GM11168 (cell line): ENCODE data around the gene PTPRM.

Experiments used
- in situ Hi-C: fragments of 300-500 bp; cut with MboI; formaldehyde crosslinking; loops from one replicate; pipeline ENCODE4 v1.12.0; 2022; ENCODE audit warnings: low sequenced_read_pairs; ENCODE audit not compliant: unreplicated experiment

The PTPRM gene

GRCh38 chr18:7663366-7664312, 96.5 kb downstream of the PTPRM start:
- in situ Hi-C loops, result no loop called here

- in situ Hi-C loops, result no loop called here
Observed at GRCh38 chr18:7666195-7666776, 99.2 kb downstream of the PTPRM start.

GRCh38 chr18:7668392-7668791, 101.3 kb downstream of the PTPRM start:
- in situ Hi-C loops, result no loop called here

GRCh38 chr18:7669361-7669760, 102.2 kb downstream of the PTPRM start:
- in situ Hi-C loops, result no loop called here

GRCh38 chr18:7671105-7671504, 104.0 kb downstream of the PTPRM start:
- in situ Hi-C loops, result no loop called here

- in situ Hi-C loops, result no loop called here
Observed at GRCh38 chr18:7676253-7676873, 109.2 kb downstream of the PTPRM start.

- in situ Hi-C loops, result no loop called here
Observed at GRCh38 chr18:7677001-7677400, 109.9 kb downstream of the PTPRM start.

GRCh38 chr18:7677424-7677823, 110.3 kb downstream of the PTPRM start:
- in situ Hi-C loops, result no loop called here

GRCh38 chr18:7678389-7678788, 111.3 kb downstream of the PTPRM start:
- in situ Hi-C loops, result no loop called here

- in situ Hi-C loops, result no loop called here
Observed at GRCh38 chr18:7678801-7679200, 111.7 kb downstream of the PTPRM start.

- in situ Hi-C loops, result no loop called here
Observed at GRCh38 chr18:7681298-7681697, 114.2 kb downstream of the PTPRM start.

GRCh38 chr18:7682321-7682720, 115.2 kb downstream of the PTPRM start:
- in situ Hi-C loops, result no loop called here

GRCh38 chr18:7683753-7684152, 116.6 kb downstream of the PTPRM start:
- in situ Hi-C loops, result no loop called here

- in situ Hi-C loops, result no loop called here
Observed at GRCh38 chr18:7684357-7684756, 117.2 kb downstream of the PTPRM start.

- in situ Hi-C loops, result no loop called here
Observed at GRCh38 chr18:7684966-7685365, 117.8 kb downstream of the PTPRM start.

GRCh38 chr18:7686278-7686677, 119.2 kb downstream of the PTPRM start:
- in situ Hi-C loops, result no loop called here

- in situ Hi-C loops, result no loop called here
Observed at GRCh38 chr18:7688580-7688979, 121.5 kb downstream of the PTPRM start.

- in situ Hi-C loops, result no loop called here
Observed at GRCh38 chr18:7691206-7691605, 124.1 kb downstream of the PTPRM start.

GRCh38 chr18:7696780-7697179, 129.7 kb downstream of the PTPRM start:
- in situ Hi-C loops, result no loop called here

- in situ Hi-C loops, result no loop called here
Observed at GRCh38 chr18:7697306-7697705, 130.2 kb downstream of the PTPRM start.

- in situ Hi-C loops, result no loop called here
Observed at GRCh38 chr18:7711495-7711894, 144.4 kb downstream of the PTPRM start.
